Skeletal muscle cell (primary cell): ENCODE results near the gene FAM228A.
"Not testable (repeated sequence)": the region's sequence is repeated elsewhere in the genome, so short reads cannot be mapped to it uniquely, and the experiment has no call there.

Experiments
- DNase-seq: peaks from one replicate; pipeline ENCODE4 v3.0.0-alpha.2; 2010; ENCODE audit warnings: low read depth
- H3K4me3 ChIP-seq: 2 replicates; pipeline ENCODE4 v1.5.1; 2011; ENCODE audit warnings: low read depth, mild to moderate bottlenecking, control low read depth, low read length, moderate library complexity

Gene FAM228A

GRCh38 chr2:24174851-24175277 lies at the start of gene FAM228A:
TSS of gene FAM228A (plus strand) at chr2:24175053. CDS start at chr2:24175481, 428 bp downstream.
- H3K4me3 ChIP-seq, result no peak within 1 kb of the TSS
- no peak for DNase-seq

GRCh38 chr2:24125956-24126355 lies 48.9 kb upstream of the FAM228A start:
- DNase-seq, result no peak
- no peak overlapping the region for H3K4me3 ChIP-seq

GRCh38 chr2:24132543-24132942 lies 42.3 kb upstream of the FAM228A start:
- no peak overlapping the region for H3K4me3 ChIP-seq
- DNase-seq, result no peak

GRCh38 chr2:24140305-24140704 lies 34.5 kb upstream of the FAM228A start:
- DNase-seq, H3K4me3 ChIP-seq: not testable (repeated sequence)

- no peak for DNase-seq
- no peak overlapping the region for H3K4me3 ChIP-seq
Measured at GRCh38 chr2:24147364-24147763, 27.5 kb upstream of the FAM228A start.

- DNase-seq, result no peak
- no peak overlapping the region for H3K4me3 ChIP-seq
Measured at GRCh38 chr2:24152413-24153197, 22.2 kb upstream of the FAM228A start.

- DNase-seq, result no peak
Measured at GRCh38 chr2:24153478-24153877, 21.4 kb upstream of the FAM228A start.

GRCh38 chr2:24158131-24158530 lies 16.7 kb upstream of the FAM228A start:
- DNase-seq, result no peak
- H3K4me3 ChIP-seq, result no peak overlapping the region

More at GRCh38 chr2:24153478-24153877, 21.4 kb upstream of the FAM228A start:
- no peak overlapping the region for H3K4me3 ChIP-seq

GRCh38 chr2:24159708-24160107 lies 15.1 kb upstream of the FAM228A start:
- DNase-seq, result no peak

GRCh38 chr2:24160761-24161160 lies 14.1 kb upstream of the FAM228A start:
- H3K4me3 ChIP-seq, result no peak overlapping the region
- no peak for DNase-seq

More at GRCh38 chr2:24159708-24160107, 15.1 kb upstream of the FAM228A start:
- H3K4me3 ChIP-seq, result no peak overlapping the region

- H3K4me3 ChIP-seq, result no peak overlapping the region
- no peak for DNase-seq
Measured at GRCh38 chr2:24162494-24162893, 12.4 kb upstream of the FAM228A start.

- no peak overlapping the region for H3K4me3 ChIP-seq
- DNase-seq, result no peak
Measured at GRCh38 chr2:24163186-24163585, 11.7 kb upstream of the FAM228A start.

GRCh38 chr2:24163601-24164000 lies 11.3 kb upstream of the FAM228A start:
- no peak for DNase-seq
- H3K4me3 ChIP-seq, result no peak overlapping the region

GRCh38 chr2:24164416-24164973 lies 10.4 kb upstream of the FAM228A start:
- no peak overlapping the region for H3K4me3 ChIP-seq
- DNase-seq, result no peak

- H3K4me3 ChIP-seq, result no peak overlapping the region
- DNase-seq, result no peak
Measured at GRCh38 chr2:24169023-24169422, 5.8 kb upstream of the FAM228A start.

GRCh38 chr2:24175631-24176187 lies 856 bp downstream of the FAM228A start:
- no peak overlapping the region for H3K4me3 ChIP-seq
- DNase-seq, result no peak

GRCh38 chr2:24176326-24176725 lies 1.5 kb downstream of the FAM228A start:
- no peak for DNase-seq
- H3K4me3 ChIP-seq, result no peak overlapping the region

- DNase-seq, result no peak
- H3K4me3 ChIP-seq, result no peak overlapping the region
Measured at GRCh38 chr2:24179683-24180082, 4.8 kb downstream of the FAM228A start.

GRCh38 chr2:24181849-24182248 lies 7.0 kb downstream of the FAM228A start:
- no peak for DNase-seq

GRCh38 chr2:24182507-24182906 lies 7.7 kb downstream of the FAM228A start:
- H3K4me3 ChIP-seq, result no peak overlapping the region
- DNase-seq, result no peak

More at GRCh38 chr2:24181849-24182248, 7.0 kb downstream of the FAM228A start:
- no peak overlapping the region for H3K4me3 ChIP-seq
